SK-N-DZ (cell line): Measurements from ENCODE around the gene IL4I1.

ENCODE experiments used
- DNase-seq: peaks from one replicate; pipeline ENCODE4 v3.0.0-alpha.2; 2015; ENCODE audit warnings: low spot score

IL4I1 gene

DNA sequence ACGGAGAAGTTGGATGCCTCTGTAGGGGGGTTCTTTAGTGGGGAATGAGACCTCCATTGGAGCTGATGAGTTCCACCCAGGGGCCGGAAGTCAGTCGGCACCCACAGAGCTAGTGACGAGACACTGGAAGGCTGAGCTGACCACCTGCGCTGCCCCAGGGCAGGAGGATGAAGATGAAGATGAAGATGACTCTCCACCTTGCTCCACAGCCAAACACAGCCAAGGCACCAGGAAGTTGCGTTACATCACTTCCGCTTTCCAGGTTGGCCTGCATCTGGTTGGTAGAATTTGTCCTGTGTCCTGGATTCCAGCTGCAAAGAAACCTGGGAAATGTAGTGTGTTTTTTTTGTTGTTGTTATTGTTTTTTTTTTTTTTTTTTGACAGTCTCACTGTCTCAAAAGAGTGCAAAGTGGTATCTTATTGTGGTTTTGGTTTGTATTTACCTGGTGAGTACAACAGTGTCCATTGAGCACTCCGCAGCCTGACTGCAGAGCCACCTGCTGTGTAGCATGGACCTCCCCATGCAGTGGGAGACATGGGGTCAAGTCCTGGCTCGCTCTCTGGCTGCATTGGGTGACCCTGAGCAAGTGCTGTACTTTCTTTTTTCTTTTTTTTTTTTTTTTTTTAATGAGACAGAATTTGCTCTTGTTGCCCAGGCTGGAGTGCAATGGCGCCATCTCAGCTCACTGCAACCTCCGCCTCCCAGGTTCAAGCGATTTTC, 17.3 kb downstream of the IL4I1 start:
- DNase-seq: no peak

DNA sequence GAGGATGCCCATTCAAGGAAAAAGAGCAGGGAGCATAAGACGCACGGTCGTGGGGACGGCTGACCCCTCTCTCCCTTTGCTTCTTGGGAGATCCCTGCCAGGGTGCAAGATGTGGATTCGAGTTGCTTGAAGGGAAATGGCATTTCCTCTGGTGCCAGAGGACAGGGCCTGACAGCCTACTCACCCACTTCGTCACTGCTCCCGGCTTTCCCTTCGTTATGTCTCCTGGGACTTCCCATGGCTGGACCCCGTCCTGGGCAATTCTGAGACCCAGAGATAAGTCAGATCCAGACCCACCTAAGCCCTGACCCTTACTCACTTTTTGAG, 18.0 kb downstream of the IL4I1 start:
- DNase-seq: no peak

DNA sequence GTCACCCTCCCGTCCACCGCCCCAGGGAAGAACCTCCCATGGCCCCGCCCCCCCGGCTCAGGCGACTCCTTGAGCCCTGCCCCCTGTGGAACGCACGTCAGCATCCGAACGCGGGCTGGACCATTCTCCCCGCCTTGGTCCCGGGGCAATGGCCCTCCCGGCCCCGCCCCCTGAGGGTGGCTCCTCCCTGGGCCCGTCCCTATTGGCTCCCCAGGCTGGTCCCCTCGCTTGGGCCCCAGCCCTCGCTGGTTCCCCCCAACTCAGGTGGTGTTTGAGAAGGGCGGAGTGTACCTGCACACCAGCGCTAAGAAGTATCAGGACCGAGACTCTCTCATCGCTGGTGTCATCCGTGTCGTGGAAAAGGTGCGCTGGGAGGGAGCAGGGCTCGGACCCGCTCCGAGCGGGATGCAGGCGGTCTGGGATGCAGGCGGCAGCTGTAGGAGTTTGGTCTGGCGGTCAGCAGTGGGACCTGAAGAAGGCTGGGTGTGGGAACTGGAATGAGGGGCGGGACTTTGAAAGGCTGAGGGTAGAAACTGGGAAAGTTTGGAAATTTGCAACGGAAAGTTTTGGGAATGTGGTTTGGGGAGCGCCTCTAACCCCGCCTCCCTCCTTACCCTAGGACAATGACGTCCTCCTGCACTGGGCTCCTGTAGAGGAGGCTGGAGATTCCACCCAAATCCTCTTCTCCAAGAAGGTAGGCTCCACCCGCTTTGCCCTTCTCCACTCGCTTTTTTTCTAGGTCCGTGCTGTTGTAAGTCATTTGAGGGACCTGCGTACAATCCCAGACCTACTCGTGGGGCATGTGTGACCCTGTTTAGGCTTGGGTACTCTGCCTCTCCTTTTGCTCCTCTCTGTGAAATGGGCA, 18.6 kb downstream of the IL4I1 start:
- DNase-seq: peak; percentile 90

DNA sequence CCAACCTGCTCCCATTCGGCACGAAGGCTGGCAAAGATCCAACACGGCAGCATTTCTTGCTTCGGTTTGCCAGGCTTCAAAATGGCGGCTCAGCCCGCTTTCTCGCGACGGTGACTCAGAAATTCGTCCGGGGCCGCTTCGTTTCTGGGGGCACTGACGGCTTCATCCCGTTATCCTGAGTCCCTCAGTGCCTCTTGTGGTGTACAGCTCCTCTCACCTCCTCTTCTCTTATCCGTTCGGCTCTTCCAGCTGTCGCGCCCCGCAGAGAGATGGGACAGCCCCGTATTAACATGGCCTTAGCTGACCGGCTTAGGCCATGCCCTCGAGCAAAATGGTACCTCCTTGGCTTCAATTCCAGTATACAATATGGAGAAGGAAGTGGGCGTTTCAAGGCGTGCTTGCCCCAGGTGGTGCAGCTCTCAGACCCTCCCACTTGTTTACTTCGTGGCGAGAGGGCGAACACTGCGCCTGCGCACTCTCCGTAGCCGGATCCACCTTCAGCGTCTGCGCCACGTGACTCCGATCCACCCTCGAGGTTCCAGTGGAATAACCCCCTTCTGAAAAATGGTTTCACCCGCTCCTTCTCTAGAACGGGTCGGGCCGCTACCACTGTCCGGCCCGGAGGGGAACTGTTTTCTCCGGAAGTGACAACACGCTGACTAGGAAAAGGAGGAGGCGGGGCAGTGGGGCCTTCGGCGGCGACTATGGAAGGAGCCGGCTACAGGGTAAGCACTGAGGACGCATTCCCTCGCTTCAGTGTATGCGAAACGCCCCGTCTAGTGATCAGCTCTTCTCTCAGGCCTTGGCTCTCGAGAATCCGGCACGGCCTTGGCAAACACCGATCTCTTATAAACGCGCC, 19.4 kb downstream of the IL4I1 start, which contains the start of the genes AKT1S1 and TBC1D17:
Gene AKT1S1, minus strand, starts transcription at position 336 of the 859 bp plus-strand sequence. CDS start 4,060 bp downstream, outside the sequence.
Gene TBC1D17, plus strand, starts transcription at position 683 of the 859 bp plus-strand sequence. Its CDS starts 22 bp downstream, at position 705.
- DNase-seq: peak; percentile 98

DNA sequence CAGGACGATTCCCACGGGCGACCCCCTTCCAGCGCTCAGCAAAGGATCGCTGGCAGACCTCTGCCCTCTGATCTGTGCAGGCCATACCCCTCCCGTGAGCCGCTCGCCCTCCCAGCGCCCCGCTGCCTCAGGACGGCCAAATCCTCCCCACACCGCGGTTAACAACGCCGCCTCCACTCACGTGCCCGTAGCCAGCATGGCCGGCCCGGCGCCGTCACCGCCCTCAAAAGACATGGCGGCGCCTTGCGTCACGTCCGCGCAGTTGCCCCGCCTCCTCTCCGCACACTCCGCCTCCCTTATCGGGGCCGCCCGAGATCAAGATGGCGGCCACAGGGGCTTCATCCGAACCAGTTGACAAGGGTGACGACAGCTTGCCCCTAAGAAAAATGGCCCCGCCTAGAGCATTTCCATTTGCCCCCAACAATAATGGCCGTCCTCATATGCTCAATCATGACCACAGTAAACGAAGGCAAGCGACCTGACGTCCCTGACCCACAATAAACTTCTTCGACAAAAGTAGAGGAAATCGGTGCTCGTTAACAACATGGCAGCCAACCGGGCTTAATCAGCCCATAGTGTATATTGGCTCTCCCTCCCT, 20.2 kb downstream of the IL4I1 start:
- DNase-seq: peak; percentile 95

DNA sequence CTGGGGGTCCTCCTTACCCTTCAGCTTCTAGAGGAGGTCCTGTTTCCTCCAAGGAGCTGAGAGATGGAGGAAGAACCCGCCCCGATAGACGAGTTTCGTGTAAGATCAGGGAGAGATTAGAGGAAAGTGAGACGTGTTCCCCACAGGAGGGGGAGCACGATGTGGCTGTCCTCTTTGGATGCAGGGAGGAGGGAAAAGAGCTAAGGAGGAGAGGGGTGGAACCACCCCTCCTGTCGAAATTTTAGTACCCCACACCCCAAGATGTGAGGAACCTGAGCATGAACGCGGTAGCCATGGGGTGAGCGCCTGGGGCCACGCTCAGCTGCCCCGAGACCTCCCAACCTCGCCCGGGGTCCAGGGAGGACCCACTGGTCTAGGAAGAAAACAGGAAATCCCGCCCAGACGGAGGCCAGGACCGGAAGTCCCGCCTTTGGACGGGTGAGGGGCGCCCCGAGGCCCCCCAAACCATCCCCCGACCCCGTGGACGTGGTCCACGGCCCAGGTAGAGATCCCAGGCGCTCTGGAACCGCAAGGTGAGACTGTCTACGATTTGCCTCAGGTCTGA, 20.7 kb downstream of the IL4I1 start:
- DNase-seq: peak; percentile 57

DNA sequence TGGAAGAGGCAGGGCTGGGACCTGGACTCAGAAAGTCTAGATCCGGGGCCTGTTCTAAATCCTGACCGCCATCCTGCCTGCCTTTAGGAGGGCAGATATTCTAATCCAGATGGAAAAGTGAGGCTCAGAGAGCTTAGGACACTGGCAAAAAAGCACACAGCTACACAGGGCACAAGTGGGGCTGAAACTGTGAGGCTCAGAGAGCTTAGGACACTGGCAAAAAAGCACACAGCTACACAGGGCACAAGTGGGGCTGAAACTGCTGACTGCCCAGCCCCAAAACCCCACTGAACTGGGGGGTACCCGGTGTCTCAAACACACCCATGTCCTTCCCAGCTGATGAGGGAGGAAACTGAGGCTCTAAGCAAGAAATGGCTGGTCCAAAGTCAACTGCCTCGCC, 21.5 kb downstream of the IL4I1 start:
- no peak for DNase-seq

DNA sequence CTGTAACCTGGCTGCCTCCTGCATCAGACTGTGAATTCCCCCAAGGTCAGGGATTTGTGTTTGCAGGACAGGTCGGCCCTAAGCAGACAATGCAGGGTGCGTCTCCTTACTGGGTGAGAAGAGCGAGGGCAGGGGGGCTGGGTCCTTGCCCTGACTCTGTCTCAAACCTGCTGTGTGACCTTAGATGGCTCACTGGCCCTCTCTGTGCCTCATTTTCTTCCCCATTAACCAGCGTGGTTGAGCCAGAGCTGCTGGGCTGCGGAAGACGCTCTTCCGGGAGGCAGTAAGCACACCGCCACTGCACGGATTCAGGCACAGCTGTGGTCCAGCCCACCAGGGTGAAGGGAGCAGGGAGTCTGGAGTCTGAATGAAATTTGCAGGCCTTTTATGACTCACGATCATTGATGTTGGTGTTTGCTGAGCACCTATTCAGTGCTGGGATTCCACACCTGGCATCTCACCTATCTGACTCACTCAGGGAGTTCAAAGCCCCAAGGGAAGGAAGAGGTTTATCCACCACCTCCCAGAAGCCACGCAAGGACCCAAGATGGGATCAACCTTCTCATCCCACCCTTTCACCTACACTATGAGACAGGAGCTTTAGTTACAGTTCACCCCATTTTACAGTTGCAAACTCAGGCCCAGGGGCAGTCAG, 22.1 kb downstream of the IL4I1 start:
- DNase-seq: no peak

DNA sequence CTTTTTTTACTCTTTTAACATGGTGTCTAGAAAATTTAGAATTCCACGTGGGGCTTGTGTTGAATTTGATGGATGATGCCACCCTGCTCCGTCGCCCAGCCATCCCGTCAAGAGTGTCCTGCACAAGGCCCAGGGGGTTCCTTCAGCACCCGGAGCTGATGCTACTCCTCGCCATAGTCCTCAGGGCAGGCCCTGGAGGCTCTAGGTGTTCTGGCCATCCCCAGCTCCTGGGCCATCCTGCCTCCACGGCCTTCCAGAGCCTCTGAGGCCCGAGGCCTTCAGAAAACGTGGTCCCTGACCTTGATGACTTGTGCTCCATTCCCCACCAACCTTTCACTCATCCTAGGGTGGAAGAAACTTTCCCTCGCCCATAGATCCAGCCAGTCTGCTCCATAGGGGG, 22.9 kb downstream of the IL4I1 start:
- DNase-seq: no peak

DNA sequence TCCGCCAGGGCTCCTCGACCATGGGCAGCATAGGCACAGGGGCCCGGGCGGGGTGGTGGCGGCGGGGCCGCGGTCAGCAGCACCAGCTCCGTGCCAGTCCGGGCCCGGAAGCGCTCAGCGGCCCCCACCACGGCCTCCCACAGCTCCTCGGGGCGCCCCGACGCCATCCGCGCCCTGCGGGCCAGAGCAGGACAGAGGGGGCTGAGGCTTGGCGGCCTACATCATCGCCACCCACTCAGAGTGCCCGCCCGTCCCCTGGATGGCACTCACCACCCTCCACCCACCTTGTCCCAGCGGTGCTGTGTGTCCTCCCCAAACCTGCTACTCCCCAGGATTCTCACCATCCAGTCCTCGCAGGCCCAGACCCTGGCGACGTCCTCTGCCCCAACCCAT, 23.6 kb downstream of the IL4I1 start:
- no peak for DNase-seq

DNA sequence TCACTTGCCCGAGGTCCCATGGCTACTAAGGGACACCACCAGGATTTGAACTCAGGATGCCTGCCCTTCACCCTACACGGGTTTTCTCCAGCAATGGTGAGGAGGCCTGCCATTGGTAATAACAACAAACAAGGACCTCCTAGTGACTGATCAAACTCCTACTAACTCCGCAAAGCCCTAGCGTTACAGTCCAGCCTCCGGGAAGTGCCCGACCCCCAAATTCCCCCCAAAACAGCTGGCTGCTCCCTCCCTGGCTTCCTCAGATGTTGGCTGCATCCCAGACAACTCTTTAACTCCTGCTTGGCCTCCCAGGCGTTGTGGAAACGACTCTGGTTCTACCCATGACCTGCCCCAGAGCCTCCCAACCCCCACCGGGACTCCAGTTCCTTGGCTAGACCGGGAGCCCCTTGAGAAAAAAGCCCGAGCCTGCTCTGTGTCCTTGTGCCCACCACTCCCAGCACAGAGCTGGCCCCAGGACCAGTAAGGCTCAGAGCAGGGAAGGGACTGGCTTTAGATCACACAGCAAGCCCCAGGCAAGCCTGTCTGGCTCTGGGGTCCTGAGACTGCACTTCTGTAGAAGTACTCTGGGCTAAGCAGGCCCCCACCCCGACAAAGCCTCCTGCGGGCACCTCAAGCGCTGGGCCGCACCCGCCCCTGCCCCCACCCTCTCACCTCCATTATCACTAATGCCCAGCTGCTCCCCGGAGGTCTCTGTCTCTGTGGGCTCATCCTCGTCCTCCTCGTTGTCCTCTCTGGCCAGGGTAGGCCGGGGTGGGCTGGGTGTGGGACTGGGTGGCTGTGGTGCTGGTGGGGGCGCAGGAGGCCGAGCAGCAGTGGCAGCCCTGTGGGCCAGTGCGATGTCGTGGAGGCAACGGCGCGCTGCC, 24.2 kb downstream of the IL4I1 start:
- no peak for DNase-seq

DNA sequence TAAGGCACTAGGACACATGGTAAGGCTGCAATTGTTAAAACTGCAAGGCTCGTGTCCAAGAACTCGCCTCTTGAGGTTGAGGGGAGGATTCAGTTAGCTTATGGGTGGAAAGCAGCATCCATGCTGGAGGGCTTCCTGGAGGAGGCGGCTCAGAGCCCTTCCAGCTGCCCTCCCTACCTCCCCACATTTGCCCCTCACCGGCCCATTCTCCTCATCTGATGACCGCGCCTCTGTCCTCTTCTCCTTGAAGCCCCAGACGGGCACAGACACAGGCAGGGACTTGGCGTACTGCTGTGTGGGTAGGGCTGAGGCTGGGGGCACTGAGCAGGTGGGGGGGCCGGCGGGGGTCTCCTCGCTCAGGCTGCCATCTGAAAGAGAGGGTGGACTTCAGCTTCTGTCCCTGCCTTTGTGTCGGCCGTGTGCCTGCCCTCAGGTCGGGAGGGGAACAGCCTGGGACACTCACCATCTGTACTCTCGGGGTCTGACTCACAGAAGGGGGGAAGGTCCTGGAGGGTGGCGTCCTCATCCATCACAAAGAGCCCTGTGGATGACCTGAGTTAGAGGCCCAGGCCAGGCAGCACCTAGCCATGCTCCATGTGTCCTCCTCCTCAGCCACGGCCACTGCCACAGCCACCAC, 25.2 kb downstream of the IL4I1 start:
- no peak for DNase-seq

DNA sequence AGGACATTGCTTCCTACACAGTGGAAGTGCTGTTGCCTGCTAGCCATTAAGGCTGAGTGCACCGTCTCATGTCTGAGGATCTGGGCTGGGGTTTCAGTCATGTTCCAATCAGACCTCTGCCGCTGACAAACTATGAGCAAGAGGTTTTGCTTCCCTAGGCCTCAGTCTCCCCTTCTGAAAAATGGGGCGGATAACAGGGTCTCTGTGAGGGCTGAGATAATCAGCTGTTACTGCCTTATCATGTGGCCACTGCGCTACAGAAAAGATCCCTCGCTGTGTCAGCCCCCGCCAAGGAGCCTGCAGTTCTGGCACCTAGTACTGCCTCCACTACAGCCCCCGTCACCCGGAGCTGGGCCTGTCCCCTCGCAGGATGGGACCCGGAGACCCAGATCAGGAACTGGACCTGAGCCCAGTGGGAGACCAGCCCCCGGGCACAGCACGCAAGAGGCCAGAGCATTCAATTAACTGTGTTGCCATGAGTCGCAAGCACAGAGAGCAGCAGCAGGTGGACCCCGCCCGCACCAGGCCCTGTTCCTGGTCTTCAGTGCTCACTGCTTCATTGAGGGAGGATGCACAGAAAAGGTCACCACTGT, 26.3 kb downstream of the IL4I1 start:
- DNase-seq: no peak

DNA sequence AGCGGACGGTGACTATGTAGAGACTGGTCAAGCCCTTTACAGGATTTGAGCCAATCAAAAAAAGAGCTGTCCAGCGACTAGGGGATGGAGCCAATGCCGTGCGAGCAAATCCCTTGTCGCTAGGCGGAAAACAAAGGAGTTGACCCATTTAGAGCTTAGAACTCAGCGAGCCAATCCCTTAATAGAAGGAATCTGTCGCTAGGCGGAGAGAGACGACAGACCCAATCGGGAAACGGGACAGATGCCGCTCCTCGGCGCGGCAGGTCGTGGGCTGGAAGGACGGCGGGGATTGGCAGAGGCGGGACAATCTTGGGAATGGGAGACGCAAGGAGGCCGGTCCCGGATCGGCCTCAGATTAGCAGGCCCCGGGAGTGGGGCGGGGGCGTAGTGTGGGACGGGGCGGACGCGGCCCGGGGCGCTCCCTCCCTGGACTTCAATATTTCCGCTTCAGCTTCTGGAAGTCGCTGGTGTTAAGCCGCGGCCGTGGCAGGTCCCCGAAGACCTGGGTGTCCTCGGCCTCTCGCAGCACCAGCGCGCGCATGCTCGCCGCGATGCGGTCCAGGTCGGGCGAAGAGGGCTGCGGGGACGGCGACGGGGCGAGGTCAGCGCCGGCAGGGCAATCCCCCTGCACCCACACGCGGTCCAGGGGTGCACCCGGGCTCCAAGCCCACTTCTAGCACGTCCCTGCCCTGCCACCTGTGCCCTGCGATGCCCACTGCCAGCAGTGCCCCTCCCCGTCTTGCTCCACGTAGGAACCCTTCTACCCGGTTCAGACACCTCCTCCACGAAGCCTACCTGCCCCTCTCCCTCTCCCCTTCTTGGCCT, 27.0 kb downstream of the IL4I1 start:
- DNase-seq: peak; percentile 98

DNA sequence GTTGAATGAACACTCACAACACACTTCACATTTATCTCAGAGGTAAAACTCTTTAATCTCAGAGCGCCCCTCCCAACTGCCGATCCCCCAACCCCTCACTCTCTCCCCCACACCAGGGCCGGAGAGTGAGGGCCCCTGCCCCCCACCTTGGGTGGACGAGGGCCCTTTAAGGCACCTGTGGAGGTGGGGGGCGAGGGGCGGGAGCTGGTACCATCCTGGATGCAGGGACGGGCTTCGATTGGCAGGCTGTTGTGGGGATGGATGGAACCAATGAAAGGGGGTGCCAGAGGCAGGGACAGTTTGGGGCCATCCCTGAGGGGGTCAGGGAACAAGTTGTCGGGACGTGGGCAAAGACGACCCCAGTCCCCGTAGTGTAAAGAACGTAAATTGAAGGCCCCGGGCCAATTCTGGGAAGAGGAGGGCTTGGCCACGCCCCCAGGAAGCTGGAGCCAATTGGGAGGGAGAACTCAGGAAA, 27.6 kb downstream of the IL4I1 start:
- DNase-seq: no peak

DNA sequence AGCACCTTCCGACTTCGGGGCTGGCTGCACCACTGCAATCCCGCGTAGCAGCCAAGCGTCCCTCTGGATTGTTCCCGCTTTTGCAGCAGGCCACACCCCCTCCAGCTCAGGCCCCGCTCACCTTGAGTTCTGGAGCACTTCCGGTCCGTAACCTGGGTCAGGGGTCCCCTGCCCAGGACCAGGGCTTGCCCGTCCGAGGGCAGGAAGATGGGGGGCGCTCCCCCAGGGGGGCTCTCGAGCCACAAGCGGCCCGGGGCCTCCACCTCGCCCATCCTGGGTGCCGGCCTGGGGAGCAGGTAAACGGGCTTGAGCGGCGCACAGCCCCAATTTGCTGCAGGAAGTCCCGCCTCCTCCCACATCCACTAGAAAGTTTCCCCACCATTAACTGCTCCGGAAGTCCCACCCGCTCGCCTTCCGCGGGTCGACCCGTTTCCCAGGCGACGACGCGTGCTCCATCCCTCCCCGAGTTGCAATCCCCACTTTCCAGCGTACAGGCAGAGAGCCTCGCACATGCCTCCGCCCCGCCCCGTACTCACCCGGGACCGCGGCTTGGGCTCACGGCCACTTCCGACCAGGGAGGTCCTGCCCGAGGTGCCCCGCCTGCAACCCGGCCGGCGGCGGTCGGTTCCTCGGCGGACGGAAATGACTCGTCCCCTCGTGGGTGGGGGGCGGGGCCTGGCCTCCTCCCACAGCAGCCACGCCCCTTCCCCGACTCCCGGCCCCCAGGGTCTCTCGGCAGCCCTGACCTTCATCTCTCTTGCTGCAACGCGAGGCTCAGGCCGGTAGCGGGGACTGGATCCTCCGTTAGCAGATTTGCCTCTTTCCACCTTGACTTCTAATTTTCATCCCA, 29.5 kb downstream of the IL4I1 start, which contains the start of gene PNKP:
Gene PNKP, minus strand, starts transcription at position 644 of the 850 bp plus-strand sequence. Its CDS starts 372 bp downstream, at position 272.
- peak; percentile 90 for DNase-seq

DNA sequence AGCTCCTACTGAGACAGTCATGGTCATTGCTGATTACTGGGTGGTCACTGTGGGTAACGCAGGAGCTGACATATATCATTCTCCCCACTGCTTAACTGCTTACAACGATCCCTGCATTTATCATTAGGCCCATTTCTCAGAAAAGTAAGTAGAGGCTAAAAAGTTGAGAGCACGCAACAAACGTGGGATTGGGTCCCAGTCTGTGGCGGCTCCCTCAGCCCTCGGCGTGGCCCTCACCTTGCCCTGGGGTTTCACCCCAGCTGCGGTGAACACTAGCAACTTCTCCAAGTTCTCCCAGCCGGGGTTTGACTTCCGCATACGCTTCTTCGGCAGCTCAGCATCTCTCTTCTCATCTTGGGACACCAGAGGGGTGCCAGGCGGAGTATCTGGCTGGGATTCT, 31.8 kb downstream of the IL4I1 start:
- no peak for DNase-seq
